Measurements from ENCODE around the gene ZNF597.

DNA sequence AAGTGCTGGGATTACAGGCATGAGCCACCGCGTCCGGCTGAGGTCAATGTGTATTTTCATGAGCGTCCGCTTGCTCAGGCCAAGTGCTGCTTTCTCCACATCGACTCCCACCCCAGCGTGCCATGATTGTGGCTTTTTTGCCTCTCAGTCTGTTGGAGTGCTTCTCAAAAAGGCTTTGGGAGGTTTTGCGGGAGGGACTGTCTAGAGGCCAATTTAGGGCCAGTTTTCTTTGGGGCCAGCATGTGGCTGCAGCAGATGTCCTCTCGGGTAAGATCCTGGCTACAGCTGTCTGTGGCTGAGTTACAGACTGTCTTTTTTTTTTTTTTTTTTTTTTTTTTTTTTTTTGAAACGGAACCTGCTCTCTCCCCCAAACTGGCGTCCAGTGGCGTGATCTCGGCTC is 45.5 kb upstream of the ZNF597 start:
- no peak for TF ChIP-seq YY1 (IDR thresholded peaks at IDR 0.05; ENCODE audit: low read depth)
- no peak for TF ChIP-seq TCF12 (IDR thresholded peaks at IDR 0.05; ENCODE audit: low read depth)
- no peak for TF ChIP-seq EP300 (IDR thresholded peaks at IDR 0.05; ENCODE audit: borderline replicate concordance)
- TF ChIP-seq EGR1 (IDR thresholded peaks at IDR 0.05), result no peak
